D721Med (cell line): ENCODE data around the gene STK17B.

Source experiments
- DNase-seq: peaks from one replicate; pipeline ENCODE4 v3.0.0; 2011; ENCODE audit warnings: low spot score; ENCODE audit not compliant: insufficient read length
- FAIRE-seq: peaks from 2 replicates; lab custom pipeline; 2011; peaks lifted over from hg19 to GRCh38; lab: Jason Lieb, UNC
- TF ChIP-seq, protein P1 (sequence below): IDR thresholded peaks from 2 replicates; pipeline ENCODE4 v1.5.1; 2012; ENCODE audit warnings: mild to moderate bottlenecking, control low read depth; ENCODE audit not compliant: insufficient read depth; ENCODE audit errors: missing control alignments

STK17B gene

GRCh38 chr2:196131384-196131937 lies 39.9 kb downstream of the STK17B start:
- TF ChIP-seq, protein P1, sequence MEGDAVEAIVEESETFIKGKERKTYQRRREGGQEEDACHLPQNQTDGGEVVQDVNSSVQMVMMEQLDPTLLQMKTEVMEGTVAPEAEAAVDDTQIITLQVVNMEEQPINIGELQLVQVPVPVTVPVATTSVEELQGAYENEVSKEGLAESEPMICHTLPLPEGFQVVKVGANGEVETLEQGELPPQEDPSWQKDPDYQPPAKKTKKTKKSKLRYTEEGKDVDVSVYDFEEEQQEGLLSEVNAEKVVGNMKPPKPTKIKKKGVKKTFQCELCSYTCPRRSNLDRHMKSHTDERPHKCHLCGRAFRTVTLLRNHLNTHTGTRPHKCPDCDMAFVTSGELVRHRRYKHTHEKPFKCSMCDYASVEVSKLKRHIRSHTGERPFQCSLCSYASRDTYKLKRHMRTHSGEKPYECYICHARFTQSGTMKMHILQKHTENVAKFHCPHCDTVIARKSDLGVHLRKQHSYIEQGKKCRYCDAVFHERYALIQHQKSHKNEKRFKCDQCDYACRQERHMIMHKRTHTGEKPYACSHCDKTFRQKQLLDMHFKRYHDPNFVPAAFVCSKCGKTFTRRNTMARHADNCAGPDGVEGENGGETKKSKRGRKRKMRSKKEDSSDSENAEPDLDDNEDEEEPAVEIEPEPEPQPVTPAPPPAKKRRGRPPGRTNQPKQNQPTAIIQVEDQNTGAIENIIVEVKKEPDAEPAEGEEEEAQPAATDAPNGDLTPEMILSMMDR = peak; percentile 29
- FAIRE-seq (no peak), DNase-seq (no peak)

- DNase-seq = no peak
- no peak for FAIRE-seq
- TF ChIP-seq, protein P1 = no peak
These were observed 41.1 kb downstream of the STK17B start for GRCh38 chr2:196130039-196130825.

- TF ChIP-seq, protein P1 = no peak
- FAIRE-seq (no peak), DNase-seq (no peak)
These were observed 42.6 kb downstream of the STK17B start for GRCh38 chr2:196128749-196129148.

DNA sequence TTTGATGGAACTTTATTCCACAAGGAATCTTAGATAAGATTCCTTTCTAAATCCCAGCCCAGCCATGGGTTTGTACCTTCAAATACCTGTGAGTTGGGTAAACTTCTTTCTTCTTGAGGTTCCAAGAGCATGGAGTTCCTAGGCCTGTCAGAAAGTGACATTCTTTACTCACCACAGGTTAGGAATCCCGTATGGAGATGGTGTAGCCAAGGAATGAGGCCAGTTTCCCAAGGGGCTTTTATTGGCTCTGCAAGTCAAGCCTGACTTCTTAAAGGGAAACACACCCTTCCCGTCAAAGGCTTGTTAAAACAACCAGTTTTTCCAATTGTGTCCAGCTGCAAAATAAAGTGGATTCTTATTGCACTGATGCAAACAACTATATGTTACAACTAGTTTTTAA lies 45.8 kb downstream of the STK17B start:
- TF ChIP-seq, protein P1 = no peak
- DNase-seq (no peak), FAIRE-seq (no peak)

DNA sequence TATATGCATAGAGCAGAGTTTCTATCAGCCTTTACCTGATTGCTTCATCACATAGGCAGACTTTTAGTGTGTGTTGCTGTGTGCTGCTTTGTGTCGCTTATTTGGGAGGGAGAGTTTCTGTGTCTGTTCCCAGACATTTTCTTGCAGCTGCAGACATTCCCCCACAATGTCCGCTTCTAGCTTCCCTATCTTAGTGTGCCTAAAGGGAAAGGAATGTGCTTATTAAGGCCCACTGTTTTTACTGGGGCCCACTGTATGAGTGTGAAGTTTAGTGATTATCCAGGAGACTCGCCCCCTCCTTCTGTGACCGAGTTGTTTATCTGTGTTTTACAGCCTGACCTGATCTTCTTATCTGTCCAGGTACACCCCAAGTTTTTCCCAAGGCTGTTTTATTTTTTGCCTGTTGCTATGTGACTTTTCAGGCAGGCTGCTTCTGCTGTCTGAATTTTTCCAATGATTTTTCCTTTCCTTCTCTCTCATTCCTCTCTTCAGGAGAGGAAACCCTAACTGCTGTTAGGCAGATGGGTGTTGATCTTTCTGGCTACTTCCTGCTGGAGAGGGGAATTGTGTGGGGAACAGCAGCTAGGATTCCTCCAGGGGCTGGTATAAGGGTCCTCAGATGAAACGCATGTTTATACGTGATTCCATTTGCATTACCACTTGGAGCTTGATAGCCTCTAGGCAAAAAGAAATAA lies 47.6 kb downstream of the STK17B start:
- TF ChIP-seq, protein P1 = no peak
- DNase-seq = no peak
- no peak for FAIRE-seq

- FAIRE-seq = no peak
- TF ChIP-seq, protein P1 = no peak
- DNase-seq = no peak
These were observed 51.5 kb downstream of the STK17B start for GRCh38 chr2:196119926-196120325.

- FAIRE-seq (no peak), DNase-seq (no peak)
- TF ChIP-seq, protein P1 = no peak
These were observed 54.1 kb downstream of the STK17B start for GRCh38 chr2:196117214-196117705.
